Ascending aorta (tissue), 2 donors: ENCODE measurements around the gene HEXD. TPM values are rescaled to one million over a fixed set of nuclear protein-coding genes. Genes with fewer than 3 reads are reported as not detected.

Experiments
- DNase-seq, 2 donors: peaks; one replicate each; pipeline ENCODE4 v3.0.0-alpha.2; 2019; ENCODE audit warnings: low spot score in 2 of 2
- H3K27ac ChIP-seq, 2 donors: fragments of 200-600 bp; sonication (generic); one replicate each; pipeline ENCODE4 v1.5.1; 2016 to 2017; ENCODE audit warnings: mild to moderate bottlenecking in 1 of 2
- H3K27me3 ChIP-seq: fragments of 200-600 bp; sonication (generic); one replicate; pipeline ENCODE4 v1.5.1; 2017
- H3K36me3 ChIP-seq, 2 donors: fragments of 200-600 bp; sonication (generic); one replicate each; pipeline ENCODE4 v1.5.1; 2016
- H3K4me1 ChIP-seq, 2 donors: fragments of 200-600 bp; sonication (generic); one replicate each; pipeline ENCODE4 v1.5.1; 2016 to 2017; ENCODE audit warnings: mild to moderate bottlenecking in 1 of 2
- H3K4me3 ChIP-seq, 2 donors: fragments of 200-600 bp; sonication (generic); one replicate each; pipeline ENCODE4 v1.5.1; 2016 to 2017; ENCODE audit warnings: mild to moderate bottlenecking in 1 of 2
- H3K9me3 ChIP-seq, 2 donors: fragments of 200-600 bp; sonication (generic); one replicate each; pipeline ENCODE4 v1.5.1; 2016
- CTCF ChIP-seq, 3 experiments: fragments of 200-600 bp in 2 of 3; fragments of 450-650 bp in 1 of 3; sonication (generic) in 2 of 3; IDR thresholded peaks; one replicate each; pipeline ENCODE4 v1.5.1; 2016 to 2019; ENCODE audit warnings: antibody characterized with exemption in 3 of 3, mild to moderate bottlenecking in 1 of 3, moderate library complexity in 1 of 3
- intact Hi-C: fragments of 100-400 bp; cut with DNase I; formaldehyde crosslinking; loops from one replicate; pipeline ENCODE4 v1.15.1; 2023
- total RNA-seq: library from RNA; depleted of rRNA; stranded (reverse); fragments of >200 nt; gene quantifications from one replicate; pipeline ENCODE4 v1.1.0, GENCODE V29; 2016

HEXD gene
- total RNA-seq, 1 donor from 2014 or later, result 40.4 TPM

- intact Hi-C loops, result no loop called here
- Histone ChIP-seq H3K4me1 (peaks cover 0 to 4% of the 10 kb centered on the region in 2 donors), H3K4me3 (no peak overlapping the region), H3K9me3 (no peaks in the 10 kb centered on the region), H3K36me3 (peaks cover 57 to 85% of the 10 kb centered on the region in 2 donors), H3K27me3 (no peaks in the 10 kb centered on the region), H3K27ac (no peak overlapping the region)
- TF ChIP-seq CTCF (IDR thresholded peaks at IDR 0.05), result no peak
- DNase-seq, result no peak
These were observed 50.5 kb downstream of the HEXD start for GRCh38 chr17:82468692-82469091.

GRCh38 chr17:82470065-82470464 is 51.9 kb downstream of the HEXD start:
- no peak overlapping the region for H3K4me3 ChIP-seq
- H3K27me3 ChIP-seq, result no peaks in the 10 kb centered on the region
- H3K9me3 ChIP-seq, result no peaks in the 10 kb centered on the region
- peaks cover 63 to 85% of the 10 kb centered on the region in 2 donors for H3K36me3 ChIP-seq
- no peak overlapping the region for H3K27ac ChIP-seq
- no peak for DNase-seq
- intact Hi-C loops, result no loop called here
- TF ChIP-seq CTCF (IDR thresholded peaks at IDR 0.05), result no peak
- no peaks in the 10 kb centered on the region for H3K4me1 ChIP-seq

GRCh38 chr17:82474223-82475010 is 56.3 kb downstream of the HEXD start:
- intact Hi-C loops, result no loop called here
- TF ChIP-seq CTCF (IDR thresholded peaks at IDR 0.05), result no peak
- H3K36me3 ChIP-seq, result peaks cover 56 to 86% of the 10 kb centered on the region in 2 donors

GRCh38 chr17:82475458-82475857 is 57.3 kb downstream of the HEXD start:
- no peak for TF ChIP-seq CTCF (IDR thresholded peaks at IDR 0.05)
- Histone ChIP-seq H3K27me3 (no peaks in the 10 kb centered on the region), H3K4me1 (no peaks in the 10 kb centered on the region), H3K27ac (no peak overlapping the region), H3K9me3 (no peaks in the 10 kb centered on the region), H3K36me3 (peaks cover 59 to 87% of the 10 kb centered on the region in 2 donors), H3K4me3 (no peak overlapping the region)
- intact Hi-C loops, result no loop called here
- no peak for DNase-seq

More at GRCh38 chr17:82474223-82475010, 56.3 kb downstream of the HEXD start:
- Histone ChIP-seq H3K4me1 (no peaks in the 10 kb centered on the region), H3K27me3 (no peaks in the 10 kb centered on the region), H3K9me3 (no peaks in the 10 kb centered on the region), H3K4me3 (no peak overlapping the region), H3K27ac (no peak overlapping the region)
- DNase-seq, result no peak

- Histone ChIP-seq H3K27ac (no peak overlapping the region), H3K36me3 (peaks cover 70 to 93% of the 10 kb centered on the region in 2 donors), H3K4me1 (no peaks in the 10 kb centered on the region), H3K9me3 (no peaks in the 10 kb centered on the region), H3K27me3 (no peaks in the 10 kb centered on the region), H3K4me3 (no peak overlapping the region)
- no peak for TF ChIP-seq CTCF (IDR thresholded peaks at IDR 0.05)
- DNase-seq, result no peak
- intact Hi-C loops, result no loop called here
These were observed 59.8 kb downstream of the HEXD start for GRCh38 chr17:82477934-82478333.
